HG03139 (cell line): ENCODE results near the gene SHISA2.

Experiments used
- ATAC-seq: cut with Tn5 transposase; IDR thresholded peaks from one replicate; pipeline ENCODE4 v1.9.1; 2021; ENCODE audit not compliant: unreplicated experiment

The SHISA2 gene

DNA sequence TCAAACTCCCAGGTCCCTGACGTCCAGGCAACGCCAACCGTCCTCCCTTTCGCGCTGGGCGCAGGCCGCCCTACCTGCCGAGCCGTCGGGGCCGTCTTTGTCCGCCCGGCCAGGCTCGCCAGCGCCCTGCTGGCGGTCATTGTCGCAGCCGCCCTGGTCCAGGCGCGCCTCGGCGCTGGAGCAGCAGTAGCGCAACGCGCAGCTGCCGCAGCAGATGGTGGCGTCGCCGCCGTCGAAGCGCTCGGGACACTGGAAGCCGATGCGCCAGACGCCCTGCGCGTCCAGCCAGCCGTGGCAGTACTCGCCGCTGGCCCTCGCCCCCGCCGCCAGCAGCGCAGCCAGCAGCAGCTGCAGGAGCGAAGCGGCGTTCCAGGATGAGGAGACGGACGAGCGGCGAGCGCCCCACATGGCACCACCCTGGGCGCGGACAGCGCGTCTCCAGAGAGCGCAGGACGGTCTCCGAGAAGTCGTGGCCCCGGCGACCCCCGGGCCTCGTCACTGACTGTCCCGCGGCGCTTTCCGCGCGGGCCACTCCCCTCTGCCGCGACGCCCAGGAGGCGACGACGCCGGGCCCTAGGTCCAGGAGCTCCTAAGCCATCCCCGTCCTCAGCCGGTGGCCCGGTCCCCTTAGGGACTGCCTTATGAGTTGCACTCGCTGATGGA, 1.1 kb downstream of the SHISA2 start:
- no peak for ATAC-seq

GRCh38 chr13:26048741-26049140, 3.1 kb downstream of the SHISA2 start:
- ATAC-seq = no peak

GRCh38 chr13:26047040-26047439, 4.8 kb downstream of the SHISA2 start:
- no peak for ATAC-seq

GRCh38 chr13:26046639-26047038, 5.2 kb downstream of the SHISA2 start:
- no peak for ATAC-seq

DNA sequence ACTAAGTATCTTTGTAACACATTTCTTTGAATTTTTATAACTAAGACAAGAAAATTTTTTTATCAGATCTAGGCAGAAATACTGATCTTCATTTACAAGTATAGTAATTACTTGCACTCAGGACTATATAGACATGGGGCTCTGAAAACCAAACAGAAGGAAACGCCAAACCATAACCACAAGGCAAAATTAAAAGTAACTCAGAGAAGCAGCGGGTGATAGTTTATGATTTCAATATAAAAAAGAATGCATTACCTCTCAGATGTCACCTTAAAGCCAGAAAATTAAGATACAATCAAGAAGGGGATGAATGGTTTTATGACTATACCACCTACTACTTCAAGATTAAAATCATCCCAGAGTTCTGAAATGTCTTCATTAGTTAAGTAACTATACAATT, 6.7 kb downstream of the SHISA2 start:
- no peak for ATAC-seq

GRCh38 chr13:26042785-26043184, 9.0 kb downstream of the SHISA2 start:
- ATAC-seq = no peak

GRCh38 chr13:26041444-26041843, 10.4 kb downstream of the SHISA2 start:
- no peak for ATAC-seq

DNA sequence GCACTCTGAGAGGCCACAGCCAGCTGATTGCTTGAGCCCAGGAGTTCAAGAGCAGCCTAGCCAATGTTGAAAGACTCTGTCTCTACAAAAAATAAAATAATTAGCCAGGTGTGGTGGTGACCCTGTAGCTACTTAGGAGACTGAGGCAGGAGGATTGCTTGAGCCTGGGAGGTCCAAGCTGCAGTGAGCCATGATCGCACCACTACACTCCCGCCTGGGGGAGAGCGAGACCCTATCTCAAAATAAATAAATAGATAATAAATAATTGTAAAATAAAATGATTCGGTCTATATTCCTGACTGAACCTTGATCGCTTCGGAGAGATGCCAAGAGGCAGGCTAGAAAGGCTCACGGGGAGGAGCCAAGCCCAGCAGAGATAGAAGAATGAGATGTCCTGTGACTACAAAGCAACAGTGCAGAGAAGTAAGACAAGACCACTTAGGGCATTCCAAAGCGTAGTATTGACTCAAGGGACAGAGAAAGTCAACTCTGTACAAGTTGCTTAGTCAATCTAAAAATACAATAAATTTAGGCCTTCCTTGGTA, 12.8 kb downstream of the SHISA2 start:
- ATAC-seq = no peak

DNA sequence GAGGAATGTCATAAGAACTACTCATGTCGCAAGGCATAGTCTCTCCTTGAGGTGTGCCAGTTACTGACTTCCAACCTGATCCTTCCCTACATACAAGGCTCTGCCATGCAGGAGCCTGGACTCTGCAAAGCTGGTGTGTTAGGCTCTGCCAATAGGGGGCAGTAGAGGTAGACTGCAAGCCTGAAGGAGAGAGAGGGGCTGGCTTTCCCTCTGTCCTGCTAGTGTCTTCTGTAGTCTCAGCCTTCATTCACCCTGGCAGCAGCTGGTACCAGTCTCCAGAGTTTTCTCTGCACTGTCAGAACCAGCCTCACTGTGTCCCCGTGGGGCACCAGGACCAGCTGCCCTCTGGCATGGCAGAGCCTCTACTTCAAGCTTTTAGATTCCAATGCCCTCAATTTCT, 14.5 kb downstream of the SHISA2 start:
- no peak for ATAC-seq

GRCh38 chr13:26036383-26036782, 15.4 kb downstream of the SHISA2 start:
- ATAC-seq = no peak

DNA sequence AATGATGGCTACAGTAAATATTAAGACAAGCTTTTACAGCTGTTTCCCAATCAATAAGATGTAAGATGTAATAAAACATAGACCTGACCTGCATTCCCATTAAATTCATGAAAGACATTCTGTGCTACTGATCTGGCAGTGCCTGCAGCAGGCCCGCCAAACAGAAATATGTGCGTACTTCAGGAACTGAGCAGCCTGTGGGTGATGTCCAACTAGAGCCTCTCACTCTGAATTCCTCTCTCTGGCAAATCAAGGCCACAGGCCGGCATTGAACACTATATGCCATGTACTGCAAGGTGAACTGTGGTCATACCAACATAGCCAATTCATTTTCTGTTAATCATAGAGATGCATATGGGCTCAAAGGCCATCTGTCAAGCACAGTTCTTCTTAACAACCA, 17.8 kb downstream of the SHISA2 start:
- no peak for ATAC-seq

- no peak for ATAC-seq
Observed at GRCh38 chr13:26030331-26030730, 21.5 kb downstream of the SHISA2 start.

DNA sequence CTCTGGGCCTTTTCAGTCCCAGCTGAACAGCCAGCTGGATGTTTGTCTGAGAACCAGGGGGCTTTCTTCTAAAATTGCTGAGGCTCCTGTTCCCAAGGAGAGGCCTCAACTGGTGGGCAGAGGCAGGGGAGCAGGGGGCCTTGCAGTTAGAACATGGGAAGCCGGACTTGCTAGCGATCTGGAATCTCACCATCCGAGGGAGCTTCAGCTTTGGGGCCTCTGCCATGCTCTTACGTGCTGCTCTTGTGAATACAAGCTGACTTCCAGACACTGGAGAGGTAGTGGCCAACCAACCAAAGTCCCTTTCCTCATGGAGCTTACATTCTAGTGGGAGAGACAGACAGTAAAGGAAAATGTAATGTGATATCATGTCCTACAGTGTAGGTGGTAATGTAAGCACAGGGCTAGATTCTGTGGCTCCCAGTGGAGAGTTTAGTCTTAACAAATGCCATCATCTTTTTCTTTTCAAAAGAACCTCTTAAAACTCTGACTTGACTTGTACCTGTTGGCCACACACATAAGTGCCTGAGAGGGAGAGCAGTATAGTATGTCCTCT, 22.2 kb downstream of the SHISA2 start:
- no peak for ATAC-seq

- no peak for ATAC-seq
Observed at GRCh38 chr13:26026211-26026610, 25.6 kb downstream of the SHISA2 start.

- ATAC-seq = no peak
Observed at GRCh38 chr13:26025771-26026170, 26.0 kb downstream of the SHISA2 start.

DNA sequence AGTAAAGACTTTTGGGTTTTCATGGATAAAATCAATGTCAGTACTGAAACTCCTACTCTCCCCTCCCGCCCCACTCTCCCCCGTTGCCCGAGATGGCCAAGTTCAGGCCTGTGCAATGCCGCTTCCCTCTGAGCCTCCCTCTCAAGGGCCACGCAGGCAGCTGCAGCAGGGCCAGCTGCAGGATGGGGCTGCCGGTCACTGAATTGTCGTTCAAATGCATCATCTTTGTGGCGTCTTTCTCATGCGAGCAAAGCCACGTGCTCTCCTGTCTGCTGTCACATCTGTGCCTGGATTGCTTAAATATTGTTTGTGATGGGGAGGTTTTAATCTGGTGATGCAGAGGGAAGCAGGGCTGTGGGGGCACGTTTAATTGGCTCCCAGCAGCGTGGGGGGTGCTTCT, 26.6 kb downstream of the SHISA2 start:
- no peak for ATAC-seq

- ATAC-seq = no peak
Observed at GRCh38 chr13:26024558-26024957, 27.3 kb downstream of the SHISA2 start.

- no peak for ATAC-seq
Observed at GRCh38 chr13:26022538-26023292, 29.1 kb downstream of the SHISA2 start.

DNA sequence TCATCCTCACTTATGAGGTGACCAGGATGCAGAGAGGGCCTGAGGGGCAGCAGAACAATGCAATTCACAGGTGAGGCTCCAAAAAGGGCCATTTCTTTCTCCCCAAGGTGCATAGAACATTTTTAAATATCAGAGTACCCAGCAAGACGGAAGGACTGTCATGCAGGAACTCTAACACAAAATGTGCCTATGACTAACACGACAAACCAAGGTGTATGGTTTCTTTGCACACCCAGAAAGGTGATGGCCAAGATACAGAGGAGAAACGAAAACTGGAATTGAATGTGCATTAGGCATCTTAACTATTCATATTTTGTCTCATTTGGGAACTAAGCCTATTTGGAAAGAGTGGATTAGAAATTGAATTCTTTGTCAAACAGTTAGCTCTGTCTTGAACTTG, 29.9 kb downstream of the SHISA2 start:
- ATAC-seq = no peak

- no peak for ATAC-seq
Observed at GRCh38 chr13:26021516-26021915, 30.3 kb downstream of the SHISA2 start.

- ATAC-seq = no peak
Observed at GRCh38 chr13:26020891-26021290, 30.9 kb downstream of the SHISA2 start.
